Measurements from ENCODE around the gene SAAL1.
A peak's percentile ranks its signal among the peaks of the same experiment; 100 is the strongest.
"Not testable (repeated sequence)": the region's sequence is repeated elsewhere in the genome, so short reads cannot be mapped to it uniquely, and the experiment has no call there.

SAAL1 gene

GRCh38 chr11:18105802-18106574 lies at the start of gene SAAL1:
TSS of gene SAAL1 (minus strand) at chr11:18106082. CDS start at chr11:18106041, 41 bp downstream.
- peak; percentile 83 to 86 for DNase-seq

- no peak for DNase-seq
Observed at GRCh38 chr11:18151581-18151980, 45.7 kb upstream of the SAAL1 start.

DNA sequence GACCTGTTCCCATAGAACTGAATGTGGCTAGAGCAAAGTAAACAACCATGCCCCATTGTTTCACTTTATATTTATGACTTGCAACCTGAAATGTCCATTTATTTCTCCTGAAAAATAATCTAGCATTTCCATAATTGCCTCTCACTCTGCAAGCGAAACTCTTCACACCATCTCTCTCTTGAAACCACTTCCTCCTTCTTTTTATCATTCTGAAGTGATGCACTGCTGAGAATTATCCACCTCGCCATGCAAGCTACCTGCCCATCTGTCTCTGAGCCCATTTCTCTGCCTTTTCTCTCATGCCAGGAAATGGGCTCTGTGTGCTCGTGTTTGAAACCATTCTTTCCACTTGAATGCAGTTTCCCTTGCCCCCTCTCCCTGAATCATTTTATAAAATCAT lies 40.0 kb upstream of the SAAL1 start:
- DNase-seq: no peak

- no peak for DNase-seq
Observed at GRCh38 chr11:18145025-18145424, 39.1 kb upstream of the SAAL1 start.

GRCh38 chr11:18144243-18144642 lies 38.4 kb upstream of the SAAL1 start:
- no peak for DNase-seq

- DNase-seq: no peak
Observed at GRCh38 chr11:18140145-18140544, 34.3 kb upstream of the SAAL1 start.

DNA sequence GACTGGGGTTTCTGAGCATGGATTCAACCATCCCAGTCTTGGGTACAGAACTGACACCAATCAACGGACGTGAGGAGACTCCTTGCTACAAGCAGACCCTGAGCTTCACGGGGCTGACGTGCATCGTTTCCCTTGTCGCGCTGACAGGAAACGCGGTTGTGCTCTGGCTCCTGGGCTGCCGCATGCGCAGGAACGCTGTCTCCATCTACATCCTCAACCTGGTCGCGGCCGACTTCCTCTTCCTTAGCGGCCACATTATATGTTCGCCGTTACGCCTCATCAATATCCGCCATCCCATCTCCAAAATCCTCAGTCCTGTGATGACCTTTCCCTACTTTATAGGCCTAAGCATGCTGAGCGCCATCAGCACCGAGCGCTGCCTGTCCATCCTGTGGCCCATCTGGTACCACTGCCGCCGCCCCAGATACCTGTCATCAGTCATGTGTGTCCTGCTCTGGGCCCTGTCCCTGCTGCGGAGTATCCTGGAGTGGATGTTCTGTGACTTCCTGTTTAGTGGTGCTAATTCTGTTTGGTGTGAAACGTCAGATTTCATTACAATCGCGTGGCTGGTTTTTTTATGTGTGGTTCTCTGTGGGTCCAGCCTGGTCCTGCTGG lies 31.4 kb upstream of the SAAL1 start:
- no peak for DNase-seq

- no peak for DNase-seq
Observed at GRCh38 chr11:18135308-18135707, 29.4 kb upstream of the SAAL1 start.

DNA sequence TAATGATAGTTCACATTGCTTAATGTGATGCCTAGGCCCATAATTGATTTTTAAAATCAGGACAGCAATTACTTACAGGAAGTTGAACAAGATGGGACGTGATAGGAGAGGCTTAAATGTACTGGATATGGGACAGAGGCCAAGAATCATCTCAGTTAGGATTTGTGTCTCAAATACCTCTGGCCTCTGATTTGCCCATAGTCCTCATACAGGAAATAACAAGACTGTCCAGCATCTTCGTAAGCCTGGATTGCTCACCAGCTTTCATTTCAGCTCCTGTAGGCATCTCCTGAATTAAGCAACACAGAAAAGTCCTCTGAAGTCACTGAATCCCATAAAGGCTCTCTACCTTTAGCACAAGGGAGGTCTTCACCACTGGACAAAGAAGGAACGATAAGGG lies 26.5 kb upstream of the SAAL1 start, which contains the start of gene MRGPRX3:
Gene MRGPRX3 (plus strand): TSS at position 231 of the 400 bp plus-strand sequence. CDS start 4,632 bp downstream, outside the sequence.
- no peak for DNase-seq

DNA sequence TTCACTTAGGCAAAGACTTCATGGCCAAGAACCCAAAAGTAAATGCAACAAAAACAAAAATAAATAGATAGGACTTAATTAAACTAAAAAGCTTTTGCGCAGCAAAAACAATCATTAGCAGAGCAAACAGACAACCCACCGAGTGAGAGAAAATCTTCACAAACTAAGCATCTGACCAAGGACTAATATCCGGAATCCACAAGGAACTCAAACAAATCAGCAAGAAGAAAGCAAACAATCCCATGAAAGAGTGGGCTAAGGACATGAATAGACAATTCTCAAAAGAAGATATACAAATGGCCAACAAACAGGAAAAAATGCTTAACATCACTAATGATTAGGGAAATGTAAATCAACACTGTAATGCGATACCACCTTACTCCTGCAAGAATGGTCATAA lies 25.2 kb upstream of the SAAL1 start:
- DNase-seq: not testable (repeated sequence)

- not testable (repeated sequence) for DNase-seq
Observed at GRCh38 chr11:18121331-18121828, 15.5 kb upstream of the SAAL1 start.

GRCh38 chr11:18115360-18116127 lies 9.7 kb upstream of the SAAL1 start:
- DNase-seq: peak; percentile 41 to 66

DNA sequence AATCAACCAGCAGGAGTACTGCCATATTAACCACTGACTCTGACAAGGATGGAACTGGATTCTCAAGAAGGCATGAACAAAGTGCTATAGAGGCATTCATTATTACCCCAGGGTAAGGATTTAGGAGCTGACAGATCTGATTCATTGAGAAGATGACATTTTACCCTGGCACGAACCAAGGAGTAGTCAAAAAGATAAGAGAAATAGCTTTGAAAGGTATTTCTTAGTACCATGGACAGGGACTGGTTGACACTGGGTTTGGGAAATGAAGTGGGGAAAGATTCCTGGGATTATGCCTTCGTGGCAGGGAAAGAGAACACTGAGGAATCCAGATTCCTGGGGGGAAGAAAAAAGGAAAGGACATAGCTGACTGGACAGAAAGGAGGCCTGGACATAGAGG lies 5.1 kb upstream of the SAAL1 start:
- DNase-seq: no peak

DNA sequence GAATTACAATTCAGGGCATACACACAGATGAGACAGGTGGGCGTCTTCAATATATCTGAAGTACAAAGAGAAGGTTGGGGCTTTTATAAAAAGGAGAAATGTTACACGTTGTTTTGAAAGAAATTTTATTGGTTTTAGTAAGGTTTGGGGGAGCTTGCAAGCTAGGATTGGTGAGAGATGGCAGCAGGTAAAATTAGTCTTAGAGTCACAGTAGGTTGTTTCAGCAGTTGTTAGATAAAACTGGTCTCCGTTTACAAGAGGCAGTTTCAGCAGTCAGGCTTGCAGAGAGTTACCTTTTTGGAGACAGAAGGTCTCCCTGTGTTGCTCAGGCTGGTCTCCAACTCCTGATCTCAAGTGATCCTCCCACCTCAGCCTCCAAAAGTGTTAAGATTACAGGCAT lies 2.4 kb upstream of the SAAL1 start:
- no peak for DNase-seq

DNA sequence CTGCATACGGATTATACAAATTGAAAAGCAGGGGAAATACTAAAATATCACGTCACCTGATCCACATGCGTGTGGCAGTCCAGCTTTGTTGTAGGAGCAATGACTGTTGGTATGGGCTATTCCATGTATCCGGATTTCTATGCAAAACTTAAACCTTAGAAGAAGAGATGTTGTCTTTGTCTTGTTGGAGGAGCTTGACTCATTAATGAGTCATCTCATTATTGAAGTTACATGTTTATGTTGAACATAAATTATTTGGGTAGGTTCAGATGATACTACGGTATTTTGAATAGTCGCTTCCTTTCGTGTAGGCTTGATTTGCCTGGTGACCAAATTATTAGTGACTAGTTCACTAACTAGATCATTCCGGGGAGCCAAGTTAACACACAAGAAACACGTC lies 806 bp upstream of the SAAL1 start:
- no peak for DNase-seq

GRCh38 chr11:18105086-18105801 lies 638 bp downstream of the SAAL1 start:
- DNase-seq: no peak

DNA sequence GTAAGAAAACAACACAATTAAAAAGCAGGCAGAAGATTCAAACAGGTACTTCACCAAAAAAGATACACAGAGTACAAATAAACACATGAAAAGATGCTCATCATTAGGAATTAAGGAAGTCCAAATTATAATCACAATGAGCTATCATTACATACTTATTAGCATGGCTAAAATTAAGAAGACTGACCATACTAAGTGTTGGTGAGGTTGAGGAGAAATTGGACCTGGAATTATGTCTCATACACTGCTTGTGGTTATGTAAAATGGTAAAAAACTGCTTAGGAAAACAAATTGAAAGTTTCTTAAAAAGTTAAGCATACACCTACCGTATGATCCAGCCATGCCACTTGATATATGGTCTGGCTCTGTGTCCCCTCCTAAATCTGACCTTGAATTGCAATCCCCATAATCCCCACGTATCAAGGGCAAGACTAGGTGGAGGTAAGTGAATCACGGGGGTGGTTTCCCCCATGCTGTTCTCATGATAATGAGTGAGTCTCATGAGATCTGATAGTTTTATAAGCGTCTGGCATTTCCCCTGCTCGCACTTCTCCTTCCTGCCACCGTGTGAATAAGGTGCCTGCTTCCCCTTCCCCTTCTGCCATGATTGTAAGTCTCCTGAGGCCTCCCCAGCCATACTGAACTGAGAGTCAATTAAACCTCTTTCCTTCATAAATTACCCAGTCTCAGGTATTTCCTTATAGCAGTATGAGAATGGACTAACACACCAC lies 4.8 kb downstream of the SAAL1 start:
- no peak for DNase-seq

DNA sequence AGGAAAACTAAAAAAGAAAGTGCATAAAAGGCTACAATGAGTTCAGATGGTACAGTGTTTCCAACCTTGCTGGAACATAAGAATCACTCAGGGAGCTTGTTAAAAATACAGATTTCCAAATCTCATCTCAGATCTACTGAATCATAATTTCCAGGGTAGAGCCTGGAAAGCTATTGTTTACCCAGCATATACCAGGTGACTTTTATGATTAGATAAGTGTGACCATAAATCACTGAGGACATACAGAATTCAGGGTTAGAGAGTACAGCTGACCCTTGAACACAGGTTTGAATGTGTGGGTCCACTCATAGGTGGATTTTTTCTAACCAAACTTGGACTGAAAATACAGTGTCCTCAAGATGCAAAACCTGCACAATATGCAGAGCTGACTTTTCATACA lies 11.9 kb downstream of the SAAL1 start:
- no peak for DNase-seq

GRCh38 chr11:18091731-18092130 lies 14.2 kb downstream of the SAAL1 start:
- DNase-seq: no peak

- no peak for DNase-seq
Observed at GRCh38 chr11:18088966-18089365, 16.9 kb downstream of the SAAL1 start.

DNA sequence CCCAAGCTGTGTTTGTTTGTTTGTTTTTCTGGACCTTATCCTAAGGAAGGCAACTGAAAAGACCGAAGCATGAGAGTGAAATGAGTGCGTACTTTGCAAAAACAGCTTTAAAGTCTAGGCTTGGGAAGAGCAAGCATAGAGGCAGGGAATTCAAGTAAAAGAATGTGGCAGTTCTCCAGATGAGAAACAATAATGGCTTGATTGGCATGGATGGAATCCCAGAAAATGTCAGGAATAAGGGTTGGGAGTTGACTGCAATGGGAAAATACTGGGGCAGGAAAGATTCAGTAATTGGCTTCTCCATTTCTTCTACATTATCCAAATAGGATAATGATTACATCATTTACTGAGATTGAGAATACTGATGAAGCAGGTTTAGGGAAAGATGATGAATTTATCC lies 17.5 kb downstream of the SAAL1 start:
- DNase-seq: no peak

DNA sequence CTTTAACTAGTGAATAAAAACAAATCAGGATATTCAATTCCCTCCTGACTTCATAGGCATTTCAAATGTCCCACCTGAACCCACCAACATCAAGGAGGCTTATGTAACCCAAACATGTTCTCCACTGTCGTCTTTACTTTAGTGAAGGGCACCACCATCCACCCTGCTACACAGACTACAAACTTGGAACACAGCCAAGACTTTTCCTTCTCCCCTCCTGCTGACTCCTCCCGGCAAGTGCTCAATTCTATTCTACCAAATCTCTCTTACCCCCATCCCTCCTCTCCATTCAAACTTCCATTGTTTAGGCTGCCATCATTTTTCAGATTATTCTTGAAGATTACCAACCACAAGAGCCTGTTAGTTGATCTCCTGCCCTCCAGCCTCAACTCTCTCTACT lies 24.3 kb downstream of the SAAL1 start:
- no peak for DNase-seq

All from NCI-H187 (cell line).